Right ventricle myocardium superior (tissue), 1 donor: ENCODE data around the gene ANGPTL7. TPM values are rescaled to one million over a fixed set of nuclear protein-coding genes. Genes with fewer than 3 reads are reported as not detected.

ENCODE experiments used
- ATAC-seq: fragments of 200-7000 bp; cut with Tn5 transposase; one replicate; pipeline ENCODE4 v1.9.1; 2020; ENCODE audit warnings: mild to moderate bottlenecking; ENCODE audit not compliant: poor library complexity
- DNase-seq: peaks from one replicate; pipeline ENCODE4 v3.0.0-alpha.2; 2020
- intact Hi-C: fragments of 100-400 bp; cut with DNase I; formaldehyde crosslinking; loops from one replicate; pipeline ENCODE4 v1.11.2; 2022
- long read RNA-seq: library from polyadenylated mRNA; unstranded; transcript quantifications from one replicate; pipeline ENCODE4 v2.0.0, GENCODE V29; 2021
- total RNA-seq: library from RNA; stranded (reverse); fragmentation: NEBNext Ultra II Directional; extraction: Animal tissue kit (Norgen Biotek cat#: 25700); gene quantifications from one replicate; pipeline ENCODE4 v1.2.1, GENCODE V29; 2021
- donor health status: DM: no; HTN: yes; CAD: no; lungs with severe emphysema.

ANGPTL7 gene, protein sequence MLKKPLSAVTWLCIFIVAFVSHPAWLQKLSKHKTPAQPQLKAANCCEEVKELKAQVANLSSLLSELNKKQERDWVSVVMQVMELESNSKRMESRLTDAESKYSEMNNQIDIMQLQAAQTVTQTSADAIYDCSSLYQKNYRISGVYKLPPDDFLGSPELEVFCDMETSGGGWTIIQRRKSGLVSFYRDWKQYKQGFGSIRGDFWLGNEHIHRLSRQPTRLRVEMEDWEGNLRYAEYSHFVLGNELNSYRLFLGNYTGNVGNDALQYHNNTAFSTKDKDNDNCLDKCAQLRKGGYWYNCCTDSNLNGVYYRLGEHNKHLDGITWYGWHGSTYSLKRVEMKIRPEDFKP
- total RNA-seq = 0.89 TPM
- long read RNA-seq, partial matches to known transcripts = 0 of 3 reads
- long read RNA-seq, other reads (novel, unspliced or antisense) = 0 of 3 reads

DNA sequence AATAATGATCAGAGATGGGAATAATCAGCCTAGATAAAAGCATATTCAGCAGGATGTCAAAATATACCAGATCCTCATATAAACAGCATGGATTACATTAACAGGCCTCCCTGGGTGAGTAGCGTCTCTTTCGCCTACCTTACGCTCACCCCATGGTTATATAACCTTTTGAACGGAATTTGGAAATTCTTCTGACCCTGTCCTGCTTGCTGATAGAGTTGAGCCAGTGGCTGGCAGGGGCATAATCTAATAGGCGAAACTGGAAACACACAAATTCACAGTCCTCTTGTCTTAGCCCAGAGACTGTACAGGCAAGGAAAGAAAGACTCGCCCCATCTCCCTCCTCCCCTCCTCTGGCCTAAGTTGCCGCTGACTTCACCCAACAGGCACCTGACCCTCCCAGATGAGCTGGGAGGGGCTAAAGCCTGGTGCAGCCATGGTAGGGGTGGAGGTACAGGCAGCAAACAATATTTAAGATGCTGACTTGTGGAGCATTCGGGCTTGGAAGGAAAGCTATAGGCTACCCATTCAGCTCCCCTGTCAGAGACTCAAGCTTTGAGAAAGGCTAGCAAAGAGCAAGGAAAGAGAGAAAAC is at the start of gene ANGPTL7:
Gene ANGPTL7, plus strand, starts transcription at position 498 of the 594 bp plus-strand sequence. CDS start 225 bp downstream, outside the sequence.
- intact Hi-C loops = no loop called here
- no peak for DNase-seq
- peak; percentile 34 for ATAC-seq

- intact Hi-C loops = no loop called here
- no peak for ATAC-seq
Measured at GRCh38 chr1:11142618-11143391, 46.4 kb upstream of the ANGPTL7 start.

DNA sequence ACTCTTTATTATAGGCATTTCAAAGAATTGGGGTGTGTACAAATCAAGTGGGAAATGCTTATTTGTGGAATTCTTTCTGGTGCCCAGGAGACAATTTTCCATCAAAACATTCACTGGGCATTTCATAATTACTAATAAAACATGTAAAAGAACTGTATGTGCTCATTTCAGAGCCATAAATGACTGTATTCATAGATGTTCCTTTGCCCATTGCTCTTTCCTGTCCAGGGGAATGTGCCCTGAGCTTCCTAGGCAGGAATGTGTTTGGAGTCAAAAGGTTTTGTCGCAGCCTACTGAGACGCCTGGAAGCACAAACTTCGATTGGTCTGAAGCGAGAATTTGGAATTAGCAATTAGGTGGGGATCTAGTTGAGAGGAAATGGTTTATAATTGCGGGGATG is 45.8 kb upstream of the ANGPTL7 start:
- intact Hi-C loops = no loop called here
- DNase-seq = no peak
- ATAC-seq = no peak

More at GRCh38 chr1:11142618-11143391, 46.4 kb upstream of the ANGPTL7 start:
- DNase-seq = no peak

GRCh38 chr1:11143907-11144306 is 45.2 kb upstream of the ANGPTL7 start:
- ATAC-seq (peak; percentile 78), DNase-seq (no peak)
- intact Hi-C loops = no loop called here

DNA sequence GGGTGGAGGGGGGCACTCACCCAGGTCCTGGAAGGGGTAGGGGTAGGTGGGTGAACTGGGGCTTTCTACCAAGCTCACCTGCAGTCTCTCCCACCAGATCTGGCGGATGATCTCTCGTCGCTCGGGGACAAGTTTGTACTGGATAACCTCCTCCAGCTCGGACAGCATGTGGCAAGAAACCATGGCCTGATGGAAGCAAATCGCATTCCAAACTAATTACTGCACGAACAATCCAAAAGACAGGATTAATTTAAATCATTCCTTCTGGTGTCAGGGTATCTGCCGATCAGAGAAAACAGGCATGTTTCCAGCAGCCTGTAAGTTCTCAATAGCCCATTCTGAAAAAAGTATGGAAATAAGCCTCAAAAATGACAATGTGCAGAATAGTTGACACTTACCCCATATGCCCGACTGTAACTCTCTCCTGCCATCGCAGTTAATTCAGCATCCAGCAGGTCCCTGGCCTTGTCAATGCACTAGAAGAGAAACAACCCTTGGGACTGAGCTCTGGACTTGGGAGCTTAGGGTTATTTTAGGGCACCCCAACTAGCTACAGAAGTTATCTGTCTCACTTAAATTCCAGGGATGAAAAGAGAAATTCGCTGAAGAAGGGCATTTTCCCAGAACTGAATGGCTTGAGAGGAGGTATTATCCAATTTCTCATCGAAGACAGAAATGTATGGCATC is 44.4 kb upstream of the ANGPTL7 start:
- intact Hi-C loops = no loop called here
- DNase-seq (no peak), ATAC-seq (peak; percentile 49)

DNA sequence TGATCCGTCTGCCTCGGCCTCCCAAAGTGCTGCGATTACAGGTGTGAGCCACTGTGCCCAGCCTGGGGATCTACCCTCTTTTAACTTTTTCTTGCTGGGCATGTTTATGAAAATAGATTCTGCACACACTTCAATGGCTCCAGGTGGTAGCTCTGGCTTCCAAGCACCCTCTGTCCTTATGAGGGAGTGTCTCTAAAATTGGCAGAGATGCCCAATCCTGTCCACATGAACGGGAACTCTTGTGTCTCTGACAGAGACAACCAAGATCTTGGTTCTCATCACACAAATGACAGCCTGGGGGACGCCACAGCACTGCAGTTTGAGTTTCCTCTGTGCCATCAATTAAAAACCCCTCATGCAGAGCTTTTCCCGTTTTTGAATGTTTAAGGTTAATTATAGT is 43.4 kb upstream of the ANGPTL7 start:
- DNase-seq = no peak
- intact Hi-C loops = no loop called here
- no peak for ATAC-seq

DNA sequence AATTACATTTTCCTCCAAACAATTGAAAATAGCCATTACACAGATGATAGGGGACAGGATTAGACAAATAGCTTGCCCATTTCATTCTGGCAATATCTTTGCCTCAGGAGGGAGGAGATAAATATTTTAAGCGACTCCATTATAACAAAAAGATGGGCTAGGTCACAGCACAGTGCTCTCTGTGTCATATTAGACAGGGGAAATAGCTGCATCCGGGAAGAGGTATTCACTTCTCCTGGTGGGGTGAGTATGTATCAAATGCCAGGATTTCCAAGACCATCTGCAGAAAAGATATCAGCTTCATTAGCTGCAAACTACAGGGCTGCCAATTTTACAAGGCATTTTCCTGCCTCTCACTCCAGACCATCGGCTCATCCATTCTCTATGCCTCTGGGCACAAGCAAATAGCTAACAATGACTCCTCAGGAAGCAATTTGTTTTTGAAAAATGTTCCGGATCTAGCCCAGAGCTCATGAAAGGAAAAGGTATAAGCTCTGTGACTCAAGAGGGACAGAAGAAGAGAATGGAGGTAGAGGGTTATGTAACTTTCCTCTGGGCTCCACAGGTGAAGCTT is 41.9 kb upstream of the ANGPTL7 start:
- no peak for DNase-seq
- no peak for ATAC-seq
- intact Hi-C loops = no loop called here

DNA sequence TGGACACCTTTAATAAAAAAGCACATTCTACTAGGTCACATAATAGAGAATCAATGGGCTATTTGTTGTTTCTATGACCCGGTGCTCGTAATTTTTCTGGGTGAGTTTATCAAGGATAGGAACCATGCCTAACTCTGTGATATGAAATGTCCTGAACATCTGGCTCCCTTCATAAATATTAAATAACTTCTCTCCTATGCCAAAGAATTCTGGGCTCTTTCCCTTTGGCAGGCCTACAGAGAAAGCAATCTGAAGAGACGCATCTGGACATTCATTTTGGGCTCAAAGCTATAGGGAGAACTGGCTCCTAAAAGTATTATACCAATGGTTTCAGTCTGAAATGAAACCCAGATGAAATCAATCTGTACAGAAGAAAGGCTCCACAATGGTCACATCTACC is 38.8 kb upstream of the ANGPTL7 start:
- intact Hi-C loops = no loop called here
- peak; percentile 60 for ATAC-seq
- DNase-seq = no peak

GRCh38 chr1:11151114-11151513 is 38.0 kb upstream of the ANGPTL7 start:
- ATAC-seq = no peak
- intact Hi-C loops = no loop called here
- DNase-seq = no peak

GRCh38 chr1:11151826-11152612 is 37.1 kb upstream of the ANGPTL7 start:
- DNase-seq (peak; percentile 58), ATAC-seq (peak; percentile 79)
- intact Hi-C loops = no loop called here

DNA sequence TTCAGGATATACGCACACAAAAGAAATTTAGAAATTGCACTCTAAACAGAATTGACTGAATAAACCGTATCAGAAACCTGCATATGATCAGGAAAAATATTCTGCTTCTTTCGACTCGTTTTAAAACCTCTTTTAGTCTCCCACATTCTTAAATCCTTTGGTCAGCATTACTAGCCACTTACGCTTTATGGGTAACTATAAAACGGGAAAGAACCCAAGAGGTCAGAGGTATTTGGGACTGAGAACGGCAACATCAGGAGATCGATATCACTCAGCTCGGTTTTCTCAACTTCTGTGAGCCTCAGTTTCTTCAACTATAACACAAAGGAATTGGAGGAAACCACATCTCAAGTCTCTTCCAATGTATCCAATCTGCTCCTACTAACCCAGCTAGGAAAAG is 36.4 kb upstream of the ANGPTL7 start:
- intact Hi-C loops = no loop called here
- ATAC-seq (no peak), DNase-seq (no peak)

DNA sequence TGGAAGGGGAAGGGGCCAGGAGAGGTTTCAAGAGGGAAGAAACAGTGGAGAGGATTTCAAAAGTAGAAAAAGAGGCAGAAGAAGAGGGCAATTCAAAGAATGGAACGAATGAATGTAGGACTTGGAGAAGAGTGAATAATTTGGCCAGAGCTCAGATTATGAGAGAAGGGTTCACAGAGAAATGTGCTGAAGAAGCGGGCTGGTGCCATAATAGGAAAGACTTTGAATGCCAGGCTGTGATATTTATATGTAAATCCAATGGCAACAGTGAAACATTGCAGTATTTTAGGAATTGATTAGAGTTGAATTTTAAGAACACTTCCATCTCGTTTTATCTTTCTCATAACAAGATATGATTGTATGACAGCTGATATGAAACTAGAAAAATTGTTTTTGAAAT is 36.0 kb upstream of the ANGPTL7 start:
- ATAC-seq (no peak), DNase-seq (no peak)
- intact Hi-C loops = no loop called here

DNA sequence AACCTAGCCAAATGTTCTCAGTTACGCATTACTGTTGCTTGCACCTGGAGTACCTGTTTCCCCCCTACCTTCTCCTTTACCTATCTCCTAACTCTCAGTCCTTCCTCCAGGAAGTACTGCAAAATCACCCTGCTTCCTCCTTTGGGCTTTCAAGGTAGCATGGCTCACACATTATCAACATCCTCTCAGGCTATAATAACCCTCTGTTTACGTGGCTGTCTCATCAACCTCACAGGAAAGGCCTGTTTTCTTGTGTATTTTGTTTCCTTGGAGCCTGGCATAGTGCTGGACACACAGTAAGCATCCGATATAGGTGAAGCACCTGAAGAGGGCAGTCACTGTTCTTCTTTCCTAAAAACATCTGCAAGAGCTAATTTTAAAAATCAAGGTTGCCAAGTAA is 32.7 kb upstream of the ANGPTL7 start:
- ATAC-seq = no peak
- no peak for DNase-seq
- intact Hi-C loops = no loop called here

DNA sequence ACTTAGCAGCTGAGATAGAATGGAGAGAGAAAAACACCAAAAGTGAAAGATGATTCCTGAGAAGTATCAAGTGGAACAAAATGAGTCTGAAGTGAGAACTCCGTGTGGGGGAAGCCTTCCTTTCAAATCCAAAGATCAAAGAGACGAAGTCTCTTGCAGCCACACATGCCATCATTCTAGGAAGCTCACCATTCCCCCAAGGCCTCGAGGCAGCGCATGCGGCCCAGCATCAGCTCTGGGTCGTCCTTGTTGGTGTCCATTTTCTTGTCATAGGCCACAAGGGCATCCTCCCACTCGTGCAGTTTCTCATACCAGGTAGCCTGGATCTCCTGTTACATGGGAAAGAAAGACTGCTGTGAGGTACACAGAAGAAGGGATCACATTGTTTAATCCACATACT is 32.2 kb upstream of the ANGPTL7 start:
- DNase-seq (no peak), ATAC-seq (no peak)
- intact Hi-C loops = no loop called here

DNA sequence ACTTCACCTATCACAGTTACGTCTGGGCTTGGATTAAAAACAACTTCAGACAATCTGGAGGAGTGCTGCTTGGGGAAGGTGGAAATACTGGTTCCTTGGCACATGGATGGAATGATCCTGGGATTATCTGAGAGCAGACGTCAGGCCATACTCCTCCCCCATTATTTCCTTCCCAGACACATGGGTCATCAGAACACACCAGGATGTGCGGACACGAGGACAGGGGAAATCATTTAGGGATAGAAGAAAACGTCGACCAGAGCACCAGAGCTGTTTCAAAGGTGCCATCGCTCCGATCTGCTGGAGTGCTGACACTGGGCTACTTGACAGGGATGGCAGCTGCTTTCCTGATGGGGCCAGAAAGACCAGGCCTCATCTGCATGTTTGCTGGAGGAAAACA is 31.8 kb upstream of the ANGPTL7 start:
- intact Hi-C loops = no loop called here
- DNase-seq = no peak
- ATAC-seq = peak; percentile 68

- ATAC-seq = peak; percentile 94
- peak; percentile 61 for DNase-seq
- intact Hi-C loops = no loop called here
Measured at GRCh38 chr1:11157867-11158266, 31.3 kb upstream of the ANGPTL7 start.

GRCh38 chr1:11158291-11158690 is 30.9 kb upstream of the ANGPTL7 start:
- ATAC-seq = peak; percentile 24
- intact Hi-C loops = no loop called here
- no peak for DNase-seq

DNA sequence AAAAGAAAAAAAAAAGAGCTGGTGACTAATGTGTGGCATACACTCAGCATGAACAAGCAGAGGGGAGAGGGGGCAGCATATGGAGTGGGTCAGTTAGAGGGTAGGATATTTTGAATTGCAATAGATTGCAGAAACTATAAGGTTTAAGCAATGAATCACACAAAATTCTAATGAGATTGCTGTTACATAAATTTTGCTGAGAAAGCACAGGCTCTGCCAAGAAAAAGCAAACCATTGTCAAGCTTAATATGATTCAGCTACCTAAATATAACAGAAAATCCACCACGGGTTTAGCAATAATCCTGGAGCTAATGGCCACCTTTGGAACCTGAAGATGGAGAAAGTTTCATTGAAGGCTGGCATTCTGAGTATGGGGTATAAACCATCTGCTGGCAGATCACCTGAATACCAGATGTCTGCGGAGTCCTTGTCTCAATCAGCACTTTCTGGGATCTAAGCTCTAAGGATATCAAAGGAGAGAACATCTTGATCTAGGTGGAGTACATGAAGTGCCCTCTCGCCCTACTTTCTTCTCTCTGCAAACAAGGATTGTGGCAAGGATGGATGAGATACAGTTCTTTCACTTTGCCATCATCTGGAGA is 30.3 kb upstream of the ANGPTL7 start:
- DNase-seq (no peak), ATAC-seq (no peak)
- intact Hi-C loops = no loop called here
